ENCODE data around the gene MSANTD1. TPM values are rescaled to one million over a fixed set of nuclear protein-coding genes. Genes with fewer than 3 reads are reported as not detected.
A peak's percentile ranks its signal among the peaks of the same experiment; 100 is the strongest.

The MSANTD1 gene
- polyA plus RNA-seq, 1 donor: 1.0 TPM

DNA sequence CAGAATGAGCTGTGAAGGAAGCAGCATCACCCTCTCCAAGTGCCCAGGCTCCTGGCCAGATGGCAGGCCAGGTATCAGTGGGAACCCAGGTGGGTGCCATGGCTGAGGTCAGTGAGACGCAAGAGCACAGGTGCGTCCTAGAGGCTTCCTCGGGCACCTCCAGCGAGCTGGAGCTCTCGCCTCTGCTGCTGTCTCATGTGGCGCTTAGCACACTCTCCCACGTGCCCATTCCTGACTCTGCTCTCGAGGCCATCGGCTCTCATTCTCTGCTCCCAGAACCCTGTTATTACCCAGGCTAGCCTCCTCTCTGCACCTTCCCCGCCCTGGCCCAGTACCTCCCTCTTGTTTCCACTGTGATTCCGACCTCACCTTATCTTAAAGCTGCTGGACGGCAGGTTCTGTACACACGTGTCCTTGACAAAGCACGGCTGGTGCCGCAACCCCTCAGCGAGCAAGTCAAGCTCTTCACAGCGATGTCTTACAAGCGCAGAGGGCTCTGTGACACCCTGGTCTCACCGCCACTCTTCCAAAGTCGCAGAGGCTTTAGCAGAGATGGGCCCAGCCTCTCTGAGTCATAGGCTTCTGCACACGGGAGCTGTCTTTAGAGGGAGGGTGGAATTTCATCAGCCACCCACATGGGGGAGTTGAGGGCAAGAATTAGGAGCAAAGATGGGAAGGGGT is 15.4 kb upstream of the MSANTD1 start:
- no peak for DNase-seq

DNA sequence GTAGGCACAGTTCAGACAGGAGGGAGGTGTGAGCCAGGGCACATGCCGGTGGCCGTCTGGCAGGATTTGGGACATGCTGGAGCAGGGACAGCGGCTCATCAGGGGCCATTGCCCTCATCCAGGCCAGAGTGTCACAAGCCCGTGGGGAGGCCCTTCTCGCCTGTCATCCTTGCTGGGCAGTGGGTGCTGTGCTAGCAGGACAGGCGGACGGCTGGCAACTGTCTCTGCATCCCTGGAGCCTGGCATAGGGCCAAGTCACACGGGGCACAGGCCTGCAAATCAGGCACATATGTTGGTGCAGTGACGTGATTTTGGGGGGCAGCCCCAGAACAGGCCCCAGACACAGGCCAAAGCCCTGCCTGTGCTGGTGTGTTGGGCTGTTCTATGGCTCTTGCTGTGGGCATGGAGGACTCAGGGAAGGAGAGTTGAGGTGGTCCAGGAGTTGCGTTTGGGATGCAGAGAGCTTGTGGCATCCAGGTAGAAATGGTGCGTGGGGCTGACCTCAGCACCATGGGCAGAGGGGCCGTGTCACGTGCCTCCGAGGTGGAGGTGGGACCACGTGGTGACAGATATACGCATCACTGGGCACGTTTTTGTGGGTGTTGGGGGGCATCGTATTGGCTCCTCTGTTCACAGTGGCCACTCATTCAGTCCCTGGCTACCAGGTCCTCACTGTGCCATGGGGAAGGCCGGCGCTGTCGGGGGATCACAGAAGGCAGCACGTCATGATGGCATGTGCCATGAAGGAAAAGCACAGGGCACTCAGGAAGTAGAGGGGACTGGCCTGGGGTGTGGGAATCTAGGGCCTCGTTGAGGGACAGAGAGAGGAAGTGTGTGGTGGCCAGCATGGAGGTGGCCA is 14.6 kb upstream of the MSANTD1 start:
- DNase-seq: no peak

DNA sequence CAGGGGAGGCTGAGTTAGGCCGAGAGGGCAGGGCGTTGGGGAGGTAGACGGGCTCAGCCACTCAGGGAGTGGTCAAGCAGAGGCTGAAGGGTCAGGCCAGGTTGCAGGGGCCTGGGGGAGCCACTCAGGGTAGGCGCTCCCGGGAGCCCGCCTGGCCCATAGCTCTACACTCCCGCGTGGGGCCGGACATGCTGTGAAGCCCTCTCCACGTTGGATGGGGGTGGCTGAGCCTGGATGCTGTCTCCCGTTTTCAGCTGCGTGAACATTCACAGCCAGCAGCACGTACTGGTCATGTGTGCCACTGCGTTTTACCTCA is 14.0 kb upstream of the MSANTD1 start:
- DNase-seq: no peak

DNA sequence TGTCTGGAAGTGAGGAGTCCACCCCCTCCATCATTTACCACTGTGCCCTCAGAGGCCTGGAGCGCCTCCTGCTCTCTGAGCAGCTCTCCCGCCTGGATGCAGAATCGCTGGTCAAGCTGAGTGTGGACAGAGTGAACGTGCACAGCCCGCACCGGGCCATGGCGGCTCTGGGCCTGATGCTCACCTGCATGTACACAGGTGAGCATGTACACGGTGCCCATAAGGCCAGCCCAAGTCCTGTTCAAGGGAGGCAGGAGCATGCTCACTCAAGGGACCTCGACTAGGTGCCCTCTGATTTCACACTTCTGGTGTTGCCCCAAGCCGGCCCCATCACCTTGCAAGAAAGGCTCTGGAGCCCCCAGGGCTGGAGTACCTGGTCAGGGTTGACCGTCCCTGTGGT is 13.4 kb upstream of the MSANTD1 start:
- DNase-seq: no peak

DNA sequence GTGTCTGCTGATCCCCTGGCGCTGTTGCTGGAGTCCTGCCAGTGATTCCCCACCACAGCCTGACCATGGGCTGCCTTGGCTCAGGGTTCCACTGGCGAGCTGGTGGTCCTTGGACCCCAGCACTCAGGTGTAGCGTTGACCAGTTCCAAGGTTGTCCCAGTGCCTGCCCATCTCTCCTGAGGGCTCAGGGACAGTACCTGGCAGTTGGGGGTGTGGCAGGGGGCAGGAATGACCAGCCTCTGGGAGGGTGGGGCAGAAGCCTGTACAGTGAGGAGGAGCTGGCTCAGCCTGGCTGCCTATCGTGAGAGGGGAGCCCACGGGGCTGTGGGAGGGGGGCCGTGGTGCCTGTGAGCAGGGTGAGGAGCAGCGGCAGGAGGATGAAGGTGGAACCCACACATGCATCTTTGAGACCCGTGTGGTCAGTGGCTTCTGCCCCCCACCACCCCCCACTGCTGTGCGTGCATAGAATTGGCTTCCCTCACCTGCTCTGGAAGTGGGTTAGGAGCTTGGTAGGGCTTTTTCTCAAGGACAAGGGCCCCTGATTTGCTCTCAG is 12.6 kb upstream of the MSANTD1 start:
- no peak for DNase-seq

DNA sequence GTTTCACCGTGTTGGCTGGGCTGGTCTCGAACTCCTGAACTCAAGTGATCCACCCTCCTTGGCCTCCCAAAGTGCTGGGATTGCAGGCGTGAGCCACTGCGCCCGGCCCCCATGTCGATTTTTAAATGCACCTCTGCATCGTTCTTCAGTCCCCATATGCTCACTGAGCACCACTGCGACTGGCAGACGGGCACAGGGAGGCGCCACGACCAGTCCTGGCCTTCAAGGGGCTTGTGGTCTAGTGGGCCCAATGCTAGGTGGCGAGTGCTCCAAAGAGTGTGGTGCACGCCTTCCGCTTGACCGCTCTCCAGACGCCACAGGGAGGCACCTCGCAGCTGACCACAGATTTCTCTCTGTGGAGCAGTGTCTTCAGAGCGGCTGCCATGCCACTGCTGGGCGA is 11.7 kb upstream of the MSANTD1 start:
- no peak for DNase-seq

DNA sequence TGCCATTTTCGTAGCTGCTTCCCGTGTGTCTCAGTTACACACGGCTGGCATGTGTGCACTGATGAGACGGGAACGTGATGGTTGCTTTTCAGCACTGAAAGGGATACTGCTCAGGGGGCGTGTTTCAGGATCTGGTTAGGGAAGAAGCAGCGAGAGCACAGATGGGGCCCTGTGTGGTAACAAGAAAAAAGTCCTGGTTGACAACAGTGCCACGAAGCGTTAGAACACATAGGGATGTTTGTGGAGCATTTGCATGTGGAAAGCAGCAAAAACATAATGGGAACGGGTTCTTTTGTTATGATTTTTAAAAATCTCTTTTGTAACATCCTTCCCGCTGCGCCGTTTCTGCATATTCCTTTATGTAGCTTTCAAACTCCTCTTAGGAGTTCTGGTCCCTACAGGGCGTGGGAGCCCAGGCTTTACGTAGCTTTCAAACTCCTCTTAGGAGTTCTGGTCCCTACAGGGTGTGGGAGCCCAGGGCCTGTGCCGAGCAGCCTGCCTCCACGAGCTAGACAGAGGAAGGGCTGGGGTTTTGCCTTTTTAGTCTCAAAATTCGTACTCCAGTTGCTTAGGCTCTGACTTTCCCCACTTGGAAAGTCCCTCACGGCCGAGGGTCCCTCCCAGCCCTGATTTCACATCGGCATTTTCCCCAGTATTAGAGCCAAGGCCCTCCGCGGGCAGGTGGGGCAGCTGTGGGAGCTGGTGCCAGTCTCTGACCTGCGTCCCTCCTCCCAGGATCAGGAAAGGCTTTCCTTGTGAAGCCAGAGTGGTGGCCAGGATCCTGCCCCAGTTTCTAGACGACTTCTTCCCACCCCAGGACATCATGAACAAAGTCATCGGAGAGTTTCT is 11.0 kb upstream of the MSANTD1 start:
- no peak for DNase-seq

DNA sequence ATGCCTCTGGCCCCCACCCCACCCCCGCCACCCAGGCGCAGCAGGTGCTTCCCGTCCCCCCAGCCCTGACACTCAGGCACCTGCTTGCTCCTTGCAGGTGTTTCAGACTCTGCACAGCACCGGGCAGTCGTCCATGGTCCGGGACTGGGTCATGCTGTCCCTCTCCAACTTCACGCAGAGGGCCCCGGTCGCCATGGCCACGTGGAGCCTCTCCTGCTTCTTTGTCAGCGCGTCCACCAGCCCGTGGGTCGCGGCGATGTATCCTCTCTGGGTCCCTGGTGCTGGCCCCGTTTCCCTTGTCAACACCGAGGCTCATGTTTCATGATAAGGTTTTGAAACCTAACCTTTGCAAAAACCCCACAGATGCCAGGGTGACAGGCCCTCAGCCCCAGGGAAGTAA is 10.2 kb upstream of the MSANTD1 start:
- DNase-seq: no peak

DNA sequence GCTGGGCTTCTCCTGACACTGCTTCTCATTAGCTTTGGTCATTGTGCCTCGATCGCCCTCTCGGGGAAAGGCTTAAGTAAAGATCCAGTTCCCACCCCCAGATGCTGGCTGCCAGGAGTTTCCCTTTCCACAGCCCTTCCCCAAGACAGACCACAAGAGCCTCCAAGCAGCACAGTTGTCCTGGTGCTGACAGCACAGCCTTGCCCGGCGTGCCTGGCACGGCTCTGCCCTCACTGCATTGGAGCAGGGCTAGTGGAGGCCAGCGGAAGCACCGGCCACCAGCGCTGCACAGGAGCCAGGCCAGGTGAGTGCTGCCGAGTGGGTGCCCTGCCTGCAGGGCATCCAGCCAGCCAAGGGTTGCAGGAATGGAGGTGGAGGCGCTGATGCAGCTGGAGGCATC is 9.7 kb upstream of the MSANTD1 start:
- no peak for DNase-seq

DNA sequence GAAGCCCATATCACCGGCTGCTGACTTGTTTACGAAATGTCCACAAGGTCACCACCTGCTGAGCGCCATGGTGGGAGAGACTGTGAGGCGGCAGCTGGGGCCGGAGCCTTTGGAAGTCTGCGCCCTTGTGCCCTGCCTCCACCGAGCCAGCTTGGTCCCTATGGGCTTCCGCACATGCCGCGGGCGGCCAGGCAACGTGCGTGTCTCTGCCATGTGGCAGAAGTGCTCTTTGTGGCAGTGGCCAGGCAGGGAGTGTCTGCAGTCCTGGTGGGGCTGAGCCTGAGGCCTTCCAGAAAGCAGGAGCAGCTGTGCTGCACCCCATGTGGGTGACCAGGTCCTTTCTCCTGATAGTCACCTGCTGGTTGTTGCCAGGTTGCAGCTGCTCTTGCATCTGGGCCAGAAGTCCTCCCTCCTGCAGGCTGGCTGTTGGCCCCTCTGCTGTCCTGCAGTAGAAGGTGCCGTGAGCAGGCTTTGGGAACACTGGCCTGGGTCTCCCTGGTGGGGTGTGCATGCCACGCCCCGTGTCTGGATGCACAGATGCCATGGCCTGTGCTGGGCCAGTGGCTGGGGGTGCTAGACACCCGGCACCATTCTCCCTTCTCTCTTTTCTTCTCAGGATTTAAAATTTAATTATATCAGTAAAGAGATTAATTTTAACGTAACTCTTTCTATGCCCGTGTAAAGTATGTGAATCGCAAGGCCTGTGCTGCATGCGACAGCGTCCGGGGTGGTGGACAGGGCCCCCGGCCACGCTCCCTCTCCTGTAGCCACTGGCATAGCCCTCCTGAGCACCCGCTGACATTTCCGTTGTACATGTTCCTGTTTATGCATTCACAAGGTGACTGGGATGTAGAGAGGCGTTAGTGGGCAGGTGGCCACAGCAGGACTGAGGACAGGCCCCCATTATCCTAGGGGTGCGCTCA is 8.7 kb upstream of the MSANTD1 start:
- no peak for DNase-seq

DNA sequence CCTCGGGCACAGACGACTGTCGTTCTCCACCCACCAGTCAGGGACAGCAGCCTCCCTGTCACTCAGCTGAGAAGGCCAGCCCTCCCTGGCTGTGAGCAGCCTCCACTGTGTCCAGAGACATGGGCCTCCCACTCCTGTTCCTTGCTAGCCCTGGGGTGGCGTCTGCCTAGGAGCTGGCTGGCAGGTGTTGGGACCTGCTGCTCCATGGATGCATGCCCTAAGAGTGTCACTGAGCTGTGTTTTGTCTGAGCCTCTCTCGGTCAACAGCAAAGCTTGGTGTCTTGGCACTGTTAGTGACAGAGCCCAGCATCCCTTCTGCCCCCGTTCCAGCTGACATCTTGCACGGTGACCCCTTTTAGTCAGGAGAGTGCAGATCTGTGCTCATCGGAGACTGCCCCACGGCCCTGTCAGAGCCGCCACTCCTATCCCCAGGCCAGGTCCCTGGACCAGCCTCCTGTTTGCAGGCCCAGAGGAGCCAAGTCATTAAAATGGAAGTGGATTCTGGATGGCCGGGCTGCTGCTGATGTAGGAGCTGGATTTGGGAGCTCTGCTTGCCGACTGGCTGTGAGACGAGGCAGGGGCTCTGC is 7.9 kb upstream of the MSANTD1 start:
- DNase-seq: no peak

DNA sequence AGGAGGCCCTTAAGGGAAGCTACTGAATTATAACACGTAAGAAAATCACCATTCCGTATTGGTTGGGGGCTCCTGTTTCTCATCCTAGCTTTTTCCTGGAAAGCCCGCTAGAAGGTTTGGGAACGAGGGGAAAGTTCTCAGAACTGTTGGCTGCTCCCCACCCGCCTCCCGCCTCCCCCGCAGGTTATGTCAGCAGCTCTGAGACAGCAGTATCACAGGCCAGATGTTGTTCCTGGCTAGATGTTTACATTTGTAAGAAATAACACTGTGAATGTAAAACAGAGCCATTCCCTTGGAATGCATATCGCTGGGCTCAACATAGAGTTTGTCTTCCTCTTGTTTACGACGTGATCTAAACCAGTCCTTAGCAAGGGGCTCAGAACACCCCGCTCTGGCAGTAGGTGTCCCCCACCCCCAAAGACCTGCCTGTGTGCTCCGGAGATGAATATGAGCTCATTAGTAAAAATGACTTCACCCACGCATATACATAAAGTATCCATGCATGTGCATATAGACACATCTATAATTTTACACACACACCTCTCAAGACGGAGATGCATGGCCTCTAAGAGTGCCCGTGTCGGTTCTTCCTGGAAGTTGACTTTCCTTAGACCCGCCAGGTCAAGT is 6.9 kb upstream of the MSANTD1 start:
- peak; percentile 90 for DNase-seq

DNA sequence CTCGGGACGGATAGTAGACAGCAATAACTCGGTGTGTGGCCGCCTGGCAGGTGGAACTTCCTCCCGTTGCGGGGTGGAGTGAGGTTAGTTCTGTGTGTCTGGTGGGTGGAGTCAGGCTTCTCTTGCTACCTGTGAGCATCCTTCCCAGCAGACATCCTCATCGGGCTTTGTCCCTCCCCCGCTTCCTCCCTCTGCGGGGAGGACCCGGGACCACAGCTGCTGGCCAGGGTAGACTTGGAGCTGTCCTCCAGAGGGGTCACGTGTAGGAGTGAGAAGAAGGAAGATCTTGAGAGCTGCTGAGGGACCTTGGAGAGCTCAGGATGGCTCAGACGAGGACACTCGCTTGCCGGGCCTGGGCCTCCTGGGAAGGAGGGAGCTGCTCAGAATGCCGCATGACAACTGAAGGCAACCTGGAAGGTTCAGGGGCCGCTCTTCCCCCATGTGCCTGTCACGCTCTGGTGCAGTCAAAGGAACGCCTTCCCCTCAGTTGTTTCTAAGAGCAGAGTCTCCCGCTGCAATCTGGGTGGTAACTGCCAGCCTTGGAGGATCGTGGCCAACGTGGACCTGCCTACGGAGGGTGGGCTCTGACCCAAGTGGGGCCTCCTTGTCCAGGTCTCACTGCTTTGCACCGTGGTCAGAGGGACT is 5.7 kb upstream of the MSANTD1 start:
- no peak for DNase-seq

DNA sequence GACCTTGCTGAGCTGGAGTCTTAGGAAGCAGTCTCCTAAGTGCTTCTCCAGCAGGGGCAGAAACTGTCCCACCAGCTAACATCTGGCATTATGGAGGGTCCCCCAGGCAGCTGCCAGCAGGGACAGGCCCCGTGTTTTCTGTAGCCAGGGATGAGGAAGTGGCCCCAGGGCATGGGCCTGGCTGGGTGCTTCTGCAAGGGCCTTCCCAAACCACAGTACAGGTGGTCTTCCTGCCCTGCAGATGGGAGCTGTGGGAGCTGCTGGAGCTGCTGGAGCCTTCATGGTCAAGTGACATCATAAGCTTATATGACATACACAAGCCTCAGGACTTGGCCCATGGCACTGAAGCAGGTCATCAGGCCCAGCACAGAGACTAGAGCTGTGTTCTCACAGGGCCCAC is 5.0 kb upstream of the MSANTD1 start:
- DNase-seq: no peak

DNA sequence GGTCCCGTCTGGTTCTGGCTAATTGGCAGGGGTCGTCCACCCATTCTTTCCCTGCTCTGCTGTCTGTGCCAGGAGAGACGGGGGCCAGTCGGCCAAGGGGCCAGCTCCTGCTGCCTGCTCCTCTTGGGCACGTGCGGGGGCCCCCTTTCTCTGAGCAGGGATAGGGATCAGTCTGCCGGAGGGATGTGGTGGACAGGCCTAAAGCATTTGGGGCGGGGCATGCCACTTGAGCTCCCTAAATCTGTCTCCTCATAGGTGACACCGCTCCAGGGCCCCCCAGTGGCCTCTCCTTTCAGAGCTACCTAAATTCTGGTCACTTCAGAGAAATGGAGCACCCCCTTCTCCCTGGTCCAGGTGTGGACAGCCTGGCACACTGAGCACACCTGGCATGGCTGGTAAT is 4.2 kb upstream of the MSANTD1 start:
- no peak for DNase-seq

DNA sequence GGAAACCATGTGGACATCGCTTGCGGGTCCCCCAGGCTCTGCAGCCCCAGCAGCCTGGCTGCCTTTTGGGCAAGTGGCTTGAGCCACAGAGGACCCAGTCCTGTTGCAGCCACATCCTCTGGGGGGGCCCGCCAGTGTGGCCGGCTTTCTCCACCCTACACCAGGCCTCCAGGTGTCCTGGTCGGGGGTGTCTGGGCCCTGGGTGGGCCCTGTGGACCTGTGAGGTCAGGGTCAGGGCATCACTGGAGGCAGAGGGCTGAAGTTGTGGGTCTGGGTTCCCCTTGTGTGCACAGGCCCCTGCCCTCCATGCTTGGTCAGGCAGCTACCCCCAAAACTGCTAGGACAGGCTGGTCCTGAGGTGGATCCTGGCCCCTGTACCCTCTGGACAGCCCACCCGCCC is 3.3 kb upstream of the MSANTD1 start:
- DNase-seq: no peak

DNA sequence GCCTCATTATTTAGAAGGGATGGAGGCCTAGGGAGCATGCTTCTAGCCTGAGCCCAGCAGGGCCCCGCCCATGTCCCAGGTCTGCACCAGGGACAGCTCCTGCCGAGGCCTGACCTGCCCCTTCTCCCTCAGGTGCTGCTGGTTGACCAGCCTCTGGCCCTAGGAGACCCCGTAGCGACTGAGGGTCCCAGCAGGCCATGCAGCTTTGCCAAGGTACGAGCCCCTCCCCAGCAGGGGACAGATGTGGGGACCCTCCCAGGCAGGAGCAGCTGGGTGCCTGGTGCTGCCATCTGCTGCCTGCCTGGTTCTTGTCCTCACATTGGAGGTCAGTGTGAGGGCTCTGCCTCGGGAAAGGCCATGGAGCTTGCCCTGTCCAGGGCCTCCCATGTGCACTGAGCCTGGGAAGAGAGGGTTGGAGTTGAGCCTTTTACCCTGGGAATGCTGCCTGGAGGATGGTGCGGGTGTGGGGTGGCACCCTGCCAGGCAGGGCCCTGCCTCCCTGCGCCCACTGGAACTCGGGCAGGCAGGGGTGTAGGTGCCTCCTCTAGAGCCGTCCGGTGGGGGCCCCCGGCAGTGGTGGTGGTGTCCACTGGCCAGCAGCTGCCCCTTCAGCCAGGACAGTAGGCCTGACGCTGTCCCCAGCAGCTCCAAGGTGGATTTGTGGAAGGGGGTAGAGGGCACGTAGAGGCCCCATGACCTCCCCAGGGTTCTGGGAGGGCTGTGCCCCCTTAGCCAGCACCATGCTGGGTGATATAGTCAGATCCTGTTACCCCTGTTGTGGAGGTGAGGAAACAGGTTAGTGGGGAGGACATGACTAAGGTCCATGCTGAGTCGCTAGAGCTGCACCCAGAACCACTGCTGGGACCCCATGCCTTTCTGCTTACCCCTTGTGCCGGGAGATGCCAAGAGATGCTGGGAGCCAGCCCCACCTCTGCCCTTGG is 2.2 kb upstream of the MSANTD1 start:
- no peak for DNase-seq

DNA sequence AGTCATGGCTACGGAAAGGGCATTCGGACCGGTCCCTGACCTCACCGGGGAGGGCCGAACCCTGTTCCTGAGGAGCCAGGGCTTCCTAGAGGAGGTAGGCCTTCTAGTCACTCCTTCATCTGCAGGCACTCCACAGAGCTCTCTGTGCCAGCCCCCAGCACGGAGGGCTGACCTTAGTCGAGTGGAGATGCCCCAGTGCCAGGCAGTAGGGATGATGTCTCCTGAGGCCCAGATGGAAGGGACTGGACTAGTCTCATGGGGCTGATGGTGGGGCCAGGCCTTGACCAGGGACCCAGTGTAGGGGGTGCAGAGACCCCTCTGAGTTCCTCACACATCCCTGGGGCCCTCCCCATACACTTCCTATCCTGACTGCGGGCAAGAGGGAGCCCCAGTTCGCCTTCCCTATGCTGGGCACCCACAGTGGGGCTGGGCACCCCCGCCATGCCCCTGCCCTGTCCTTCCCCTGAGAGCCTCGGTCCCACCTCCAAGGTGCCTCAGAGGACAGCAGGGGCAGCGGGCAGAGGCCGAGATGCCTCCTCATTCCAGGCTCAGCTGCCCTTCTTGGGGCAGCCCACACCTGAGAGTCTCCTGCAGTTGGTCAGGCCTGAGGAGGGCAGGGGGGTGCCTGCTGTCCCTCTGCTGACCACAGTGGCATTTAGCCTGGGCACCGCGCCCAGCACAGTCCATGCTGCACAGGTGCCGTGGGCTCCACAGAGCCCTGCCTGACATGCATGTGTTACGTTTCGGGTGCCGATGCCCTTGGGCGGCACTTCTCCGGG is 1.4 kb upstream of the MSANTD1 start:
- no peak for DNase-seq

DNA sequence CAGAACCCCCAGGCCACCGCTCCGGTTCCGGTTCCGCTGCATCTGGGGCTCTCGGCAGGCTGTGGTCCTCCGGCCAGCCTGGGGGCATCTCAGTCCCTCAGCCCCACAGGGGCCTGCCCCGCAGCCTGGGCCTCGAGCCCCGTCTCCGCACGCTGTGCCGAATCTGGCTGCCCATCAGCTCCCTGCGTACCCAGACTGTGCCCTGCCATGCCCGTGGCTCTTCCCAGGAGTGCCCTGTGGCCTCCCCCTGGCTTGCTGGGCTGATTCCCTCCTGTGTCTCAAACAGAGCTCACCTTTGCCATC is 830 bp upstream of the MSANTD1 start:
- no peak for DNase-seq
